Adrenal gland (tissue), 5 donors: ENCODE results near the gene TTLL11.

Experiments used
- CTCF ChIP-seq, 6 experiments: fragments of 450-650 bp in 4 of 6; fragments of 200-600 bp in 2 of 6; sonication (generic) in 1 of 6; IDR thresholded peaks; 1 replicate in 5 of 6; 2 replicates in 1 of 6; pipeline versions ENCODE4 v1.5.1 to v1.8.0; 2016 to 2021; ENCODE audit warnings: antibody characterized with exemption in 6 of 6, mild to moderate bottlenecking in 2 of 6, moderate library complexity in 1 of 6
- POLR2A ChIP-seq, 2 donors: fragments of 450-650 bp; IDR thresholded peaks; one replicate each; pipeline ENCODE4 v1.6.1; 2017; ENCODE audit warnings: antibody characterized with exemption in 2 of 2, mild to moderate bottlenecking in 2 of 2, moderate library complexity in 1 of 2
- donor health status: DM: no; HTN: no; CAD: no.

GRCh38 chr9:121912812-121913627 is 180.1 kb downstream of the TTLL11 start:
- no peak for TF ChIP-seq CTCF (IDR thresholded peaks at IDR 0.05)
- no peak for TF ChIP-seq POLR2A (IDR thresholded peaks at IDR 0.05)
